Karpas-422 (cell line): ENCODE results near the gene RAB9B. TPM values are rescaled to one million over a fixed set of nuclear protein-coding genes. Genes with fewer than 3 reads are reported as not detected.

Experiments used
- DNase-seq: peaks from one replicate; pipeline ENCODE4 v3.0.0-alpha.2; 2015
- H2AFZ ChIP-seq: fragments of 200-600 bp; sonication (generic); 2 replicates; pipeline ENCODE4 v1.6.1; 2014; ENCODE audit warnings: antibody characterized with exemption, low read length, mixed read lengths
- H3K27ac ChIP-seq: fragments of 200-600 bp; sonication (generic); 2 replicates; pipeline ENCODE4 v1.5.1; 2014; ENCODE audit warnings: mild to moderate bottlenecking, low read length, moderate library complexity
- H3K27me3 ChIP-seq: fragments of 200-600 bp; sonication (generic); 2 replicates; pipeline ENCODE4 v1.6.1; 2014; ENCODE audit warnings: low read length, mixed read lengths
- H3K36me3 ChIP-seq: fragments of 200-600 bp; sonication (generic); 2 replicates; pipeline ENCODE4 v1.6.1; 2014; ENCODE audit warnings: low read length, mixed read lengths; ENCODE audit not compliant: insufficient read depth
- H3K4me1 ChIP-seq: fragments of 200-600 bp; sonication (generic); 2 replicates; pipeline ENCODE4 v1.6.1; 2014; ENCODE audit warnings: mild to moderate bottlenecking, low read length, mixed read lengths
- H3K4me2 ChIP-seq: fragments of 200-600 bp; sonication (generic); 2 replicates; pipeline ENCODE4 v1.6.1; 2014; ENCODE audit warnings: low read length, low read depth, mild to moderate bottlenecking; ENCODE audit not compliant: poor library complexity, severe bottlenecking
- H3K4me3 ChIP-seq: fragments of 200-600 bp; sonication (generic); 2 replicates; pipeline ENCODE4 v1.5.1; 2014; ENCODE audit warnings: mild to moderate bottlenecking, antibody characterized with exemption, low read length, mixed read lengths
- H3K79me2 ChIP-seq: fragments of 200-600 bp; sonication (generic); 2 replicates; pipeline ENCODE4 v1.6.1; 2014; ENCODE audit warnings: mild to moderate bottlenecking, low read length, mixed read lengths
- H3K9ac ChIP-seq: fragments of 200-600 bp; sonication (generic); 2 replicates; pipeline ENCODE4 v1.6.0; 2014; ENCODE audit warnings: low read length
- H3K9me2 ChIP-seq: fragments of 200-600 bp; sonication (generic), shearing (Covaris generic); replicated peaks from 2 replicates; pipeline ENCODE4 v1.6.0; 2014; ENCODE audit warnings: mild to moderate bottlenecking, low read length, moderate library complexity; ENCODE audit not compliant: insufficient read depth
- H3K9me3 ChIP-seq: fragments of 300-700, 200-600 bp; sonication (generic); 2 replicates; pipeline ENCODE4 v1.6.1; 2014; ENCODE audit warnings: low read length, mixed read lengths
- H4K20me1 ChIP-seq: fragments of 200-600 bp; sonication (generic); 2 replicates; pipeline ENCODE4 v1.6.1; 2014; ENCODE audit warnings: mild to moderate bottlenecking, antibody characterized with exemption, low read length, low read depth; ENCODE audit not compliant: insufficient read depth
- total RNA-seq: library from RNA; depleted of rRNA; stranded (reverse); fragments of >200 nt; shearing (Covaris generic); gene quantifications from 2 replicates; pipeline ENCODE4 v1.2.3, GENCODE V29; 2014; ENCODE audit warnings: low replicate concordance

RAB9B gene
- total RNA-seq, 1 experiment from 2014 or later = not detected

- H3K79me2 ChIP-seq = no peaks in the 10 kb centered on the region
- no peak overlapping the region for H3K4me2 ChIP-seq
- no peak overlapping the region for H3K4me3 ChIP-seq
- H2AFZ ChIP-seq = no peak overlapping the region
- no peaks in the 10 kb centered on the region for H3K9me2 ChIP-seq
- H3K9ac ChIP-seq = no peak overlapping the region
- no peaks in the 10 kb centered on the region for H3K36me3 ChIP-seq
- DNase-seq = no peak
- H3K27me3 ChIP-seq = peaks cover 3% of the 10 kb centered on the region; the same call in 1 of the 2 replicates
- no peaks in the 10 kb centered on the region for H3K9me3 ChIP-seq
- H3K27ac ChIP-seq = no peak overlapping the region
- H4K20me1 ChIP-seq = no peaks in the 10 kb centered on the region
- peaks cover 11% of the 10 kb centered on the region for H3K4me1 ChIP-seq
These were observed 48.1 kb downstream of the RAB9B start for GRCh38 chrX:103783971-103784370.

GRCh38 chrX:103783196-103783595, 48.9 kb downstream of the RAB9B start:
- H2AFZ ChIP-seq = no peak overlapping the region
- H3K36me3 ChIP-seq = no peaks in the 10 kb centered on the region
- no peak overlapping the region for H3K27ac ChIP-seq
- no peaks in the 10 kb centered on the region for H3K79me2 ChIP-seq
- no peaks in the 10 kb centered on the region for H3K9me2 ChIP-seq
- H3K9ac ChIP-seq = no peak overlapping the region
- no peak for DNase-seq
- H3K4me2 ChIP-seq = no peak overlapping the region
- peaks cover 3% of the 10 kb centered on the region; the same call in 1 of the 2 replicates for H3K27me3 ChIP-seq
- H4K20me1 ChIP-seq = no peaks in the 10 kb centered on the region
- no peak overlapping the region for H3K4me3 ChIP-seq
- peaks cover 4% of the 10 kb centered on the region for H3K4me1 ChIP-seq
- H3K9me3 ChIP-seq = no peaks in the 10 kb centered on the region

GRCh38 chrX:103782640-103783039, 49.4 kb downstream of the RAB9B start:
- H3K27me3 ChIP-seq = peaks cover 2% of the 10 kb centered on the region; the same call in 1 of the 2 replicates
- no peaks in the 10 kb centered on the region for H4K20me1 ChIP-seq
- H3K9me2 ChIP-seq = no peaks in the 10 kb centered on the region
- no peaks in the 10 kb centered on the region for H3K9me3 ChIP-seq
- H3K36me3 ChIP-seq = no peaks in the 10 kb centered on the region
- DNase-seq = no peak
- H3K9ac ChIP-seq = no peak overlapping the region
- no peaks in the 10 kb centered on the region for H3K79me2 ChIP-seq
- no peak overlapping the region for H3K4me2 ChIP-seq
- no peak overlapping the region for H3K27ac ChIP-seq
- H3K4me3 ChIP-seq = no peak overlapping the region
- no peak overlapping the region for H2AFZ ChIP-seq
- no peaks in the 10 kb centered on the region for H3K4me1 ChIP-seq

DNA sequence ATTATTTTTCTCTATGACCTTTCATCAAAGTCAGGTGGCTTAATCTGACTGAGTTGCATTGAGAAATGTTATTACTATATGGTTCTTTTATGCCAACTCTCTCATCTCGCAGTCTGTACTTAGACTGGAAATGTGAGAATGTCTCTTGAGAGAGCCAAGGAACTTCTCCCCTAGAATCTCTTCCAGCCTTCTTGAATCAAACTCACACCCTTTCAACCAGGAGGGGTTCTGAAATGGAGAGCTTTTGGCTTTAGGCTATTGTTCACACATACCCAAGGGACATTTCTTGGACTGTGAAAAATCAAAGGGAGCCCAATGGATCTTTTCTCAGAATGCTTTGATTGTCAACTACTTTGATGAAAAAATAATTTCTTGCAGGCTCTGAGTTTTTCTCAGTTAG, 50.4 kb downstream of the RAB9B start:
- H3K9me2 ChIP-seq = no peaks in the 10 kb centered on the region
- no peak overlapping the region for H3K4me2 ChIP-seq
- no peaks in the 10 kb centered on the region for H3K79me2 ChIP-seq
- no peak overlapping the region for H3K27ac ChIP-seq
- H3K9ac ChIP-seq = no peak overlapping the region
- no peaks in the 10 kb centered on the region for H3K4me1 ChIP-seq
- no peaks in the 10 kb centered on the region for H3K9me3 ChIP-seq
- no peak overlapping the region for H3K4me3 ChIP-seq
- H3K27me3 ChIP-seq = no peaks in the 10 kb centered on the region
- H4K20me1 ChIP-seq = no peaks in the 10 kb centered on the region
- no peaks in the 10 kb centered on the region for H3K36me3 ChIP-seq
- no peak for DNase-seq
- H2AFZ ChIP-seq = no peak overlapping the region

DNA sequence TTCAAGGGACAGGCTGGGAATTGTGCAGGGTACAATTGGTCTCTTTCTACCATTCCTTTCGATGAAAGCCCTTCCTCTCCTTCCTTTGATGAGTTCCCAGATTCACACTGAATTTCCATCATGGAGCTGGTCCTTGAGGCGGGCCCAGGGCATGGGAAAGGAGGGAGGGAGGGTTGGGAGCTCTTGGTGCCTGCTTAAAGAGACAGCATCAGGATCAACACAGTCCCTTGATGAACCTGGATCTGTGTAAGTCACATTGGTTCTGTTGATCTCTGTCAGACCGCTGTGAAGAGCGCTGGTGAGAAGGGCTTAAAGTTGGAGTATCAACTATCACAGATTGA, 51.0 kb downstream of the RAB9B start:
- DNase-seq = no peak
- Histone ChIP-seq H3K9me2 (no peaks in the 10 kb centered on the region), H3K4me2 (no peak overlapping the region), H3K9ac (no peak overlapping the region), H3K9me3 (no peaks in the 10 kb centered on the region), H3K79me2 (no peaks in the 10 kb centered on the region), H3K36me3 (no peaks in the 10 kb centered on the region), H3K4me1 (no peaks in the 10 kb centered on the region), H3K27ac (no peak overlapping the region), H2AFZ (no peak overlapping the region), H3K27me3 (no peaks in the 10 kb centered on the region), H4K20me1 (no peaks in the 10 kb centered on the region), H3K4me3 (no peak overlapping the region)

GRCh38 chrX:103780336-103781061, 51.6 kb downstream of the RAB9B start:
- H3K4me3 ChIP-seq = no peak overlapping the region
- H3K79me2 ChIP-seq = no peaks in the 10 kb centered on the region
- H3K27me3 ChIP-seq = no peaks in the 10 kb centered on the region
- H3K9me3 ChIP-seq = no peaks in the 10 kb centered on the region
- no peaks in the 10 kb centered on the region for H3K4me1 ChIP-seq
- no peak overlapping the region for H3K27ac ChIP-seq
- no peaks in the 10 kb centered on the region for H3K9me2 ChIP-seq
- no peaks in the 10 kb centered on the region for H4K20me1 ChIP-seq
- no peak overlapping the region for H3K4me2 ChIP-seq
- H3K36me3 ChIP-seq = no peaks in the 10 kb centered on the region
- H3K9ac ChIP-seq = no peak overlapping the region
- DNase-seq = no peak
- H2AFZ ChIP-seq = no peak overlapping the region

DNA sequence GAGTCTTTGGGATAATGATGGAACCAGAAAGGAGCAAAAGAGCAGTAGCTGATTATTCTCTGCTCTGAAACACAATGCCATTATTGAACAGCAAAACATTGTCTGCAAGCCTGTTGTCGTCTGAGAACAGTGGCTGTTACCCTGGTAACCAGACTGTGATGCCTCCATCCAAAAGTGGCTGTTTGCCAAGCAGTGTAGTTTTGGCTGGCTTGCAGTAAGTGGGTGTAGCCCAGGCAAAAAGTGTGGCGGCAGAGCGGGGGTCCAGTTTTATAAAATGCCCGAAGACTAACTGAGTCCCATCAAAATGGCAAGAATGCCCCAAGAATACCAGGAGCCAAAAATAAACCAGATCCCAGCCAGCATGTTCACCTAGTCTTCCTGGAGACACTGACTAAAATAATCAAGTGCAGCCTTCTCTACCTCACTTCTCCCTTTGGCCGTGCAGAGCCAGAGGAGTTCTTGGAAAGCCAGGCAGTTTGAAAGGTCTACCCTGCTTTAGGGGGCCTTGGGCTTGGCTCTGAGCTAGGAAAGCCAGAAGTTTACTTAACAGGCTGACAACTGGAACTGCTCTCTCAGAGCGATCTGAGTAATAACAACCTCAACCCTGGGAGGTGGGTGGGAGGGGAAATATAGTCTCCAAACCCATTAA, 52.8 kb downstream of the RAB9B start:
- H3K4me1 ChIP-seq = no peaks in the 10 kb centered on the region
- DNase-seq = no peak
- no peak overlapping the region for H3K9ac ChIP-seq
- H3K27me3 ChIP-seq = no peaks in the 10 kb centered on the region
- no peaks in the 10 kb centered on the region for H3K9me2 ChIP-seq
- H3K36me3 ChIP-seq = no peaks in the 10 kb centered on the region
- no peak overlapping the region for H3K4me2 ChIP-seq
- no peaks in the 10 kb centered on the region for H3K9me3 ChIP-seq
- no peaks in the 10 kb centered on the region for H4K20me1 ChIP-seq
- no peak overlapping the region for H3K27ac ChIP-seq
- no peaks in the 10 kb centered on the region for H3K79me2 ChIP-seq
- no peak overlapping the region for H3K4me3 ChIP-seq
- no peak overlapping the region for H2AFZ ChIP-seq

- Histone ChIP-seq H3K9me2 (no peaks in the 10 kb centered on the region), H2AFZ (no peak within 1 kb of the TSS), H3K79me2 (no peaks in the 10 kb centered on the region), H3K27me3 (no peaks in the 10 kb centered on the region), H3K36me3 (no peaks in the 10 kb centered on the region), H3K4me1 (no peaks in the 10 kb centered on the region), H3K9ac (no peak within 1 kb of the TSS), H3K4me3 (no peak within 1 kb of the TSS), H3K4me2 (no peak within 1 kb of the TSS), H3K9me3 (no peaks in the 10 kb centered on the region), H3K27ac (no peak within 1 kb of the TSS), H4K20me1 (no peaks in the 10 kb centered on the region)
- DNase-seq = no peak
These were observed 55.5 kb downstream of the RAB9B start, which contains the start of gene PLP1 for GRCh38 chrX:103776546-103776945. Gene PLP1 (plus strand): TSS chrX:103776840. CDS start chrX:103776996, 156 bp downstream.
